Dedifferentiated amniotic fluid mesenchymal stem cell (primary cell): ENCODE results near the gene OTOG.

Experiments used
- DNase-seq: peaks from one replicate; pipeline ENCODE4 v3.0.0-alpha.2; 2016; ENCODE audit errors: extremely low spot score

OTOG gene

GRCh38 chr11:17630936-17631335, 83.9 kb downstream of the OTOG start:
- no peak for DNase-seq

GRCh38 chr11:17631702-17632365, 84.8 kb downstream of the OTOG start:
- DNase-seq = no peak

DNA sequence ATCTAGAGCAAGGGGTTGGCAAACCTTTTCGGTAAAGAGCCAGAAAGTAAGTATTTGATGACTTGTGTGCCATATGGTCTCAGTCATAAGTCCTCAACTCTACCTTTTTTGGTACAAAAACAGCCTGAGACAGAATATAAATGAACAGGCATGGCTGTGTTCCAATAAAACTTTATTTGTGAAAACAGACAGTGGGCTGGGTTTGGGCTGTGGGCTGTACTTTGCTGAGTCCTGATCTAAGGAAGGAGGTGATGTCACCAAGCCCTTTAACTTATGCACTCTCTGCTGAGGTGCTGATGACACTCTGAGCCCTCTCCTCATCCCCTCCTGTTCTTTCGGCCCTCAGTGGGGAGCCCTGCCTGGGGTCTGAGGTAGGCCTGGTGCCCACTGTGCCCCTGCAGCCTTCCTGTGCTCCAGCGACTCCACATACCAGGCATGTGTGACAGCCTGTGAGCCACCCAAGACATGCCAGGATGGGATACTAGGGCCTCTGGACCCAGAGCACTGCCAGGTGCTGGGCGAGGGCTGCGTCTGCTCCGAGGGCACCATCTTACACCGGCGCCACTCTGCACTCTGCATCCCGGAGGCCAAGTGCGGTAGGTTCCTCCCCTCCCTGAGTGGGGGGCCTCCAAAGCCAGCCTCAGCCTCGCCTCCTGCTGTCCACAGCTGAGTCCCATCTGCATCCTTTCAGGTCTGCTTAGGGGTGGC, 86.4 kb downstream of the OTOG start:
- no peak for DNase-seq

GRCh38 chr11:17633987-17634775, 87.1 kb downstream of the OTOG start:
- DNase-seq = no peak

GRCh38 chr11:17634776-17635550, 87.9 kb downstream of the OTOG start:
- no peak for DNase-seq

DNA sequence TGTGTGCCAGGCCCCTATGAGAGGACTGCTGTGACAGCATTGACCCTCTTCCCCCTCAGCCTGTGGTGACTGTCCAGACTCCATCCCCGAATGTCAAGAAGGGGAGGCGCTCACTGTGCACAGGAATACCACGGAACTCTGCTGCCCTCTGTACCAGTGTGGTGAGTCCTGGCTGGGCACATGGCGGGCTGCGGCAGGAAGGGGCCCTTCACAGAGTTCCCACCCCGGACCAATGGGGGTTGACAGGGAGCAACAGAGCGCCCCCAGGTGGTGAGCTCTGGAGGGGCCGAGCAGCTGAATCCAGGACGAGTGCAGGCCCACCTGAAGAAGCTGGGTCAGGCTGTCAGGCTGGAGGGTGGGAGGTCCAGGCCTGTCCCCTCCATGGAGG, 88.5 kb downstream of the OTOG start:
- DNase-seq = no peak

GRCh38 chr11:17636721-17637120, 89.7 kb downstream of the OTOG start:
- DNase-seq = no peak

DNA sequence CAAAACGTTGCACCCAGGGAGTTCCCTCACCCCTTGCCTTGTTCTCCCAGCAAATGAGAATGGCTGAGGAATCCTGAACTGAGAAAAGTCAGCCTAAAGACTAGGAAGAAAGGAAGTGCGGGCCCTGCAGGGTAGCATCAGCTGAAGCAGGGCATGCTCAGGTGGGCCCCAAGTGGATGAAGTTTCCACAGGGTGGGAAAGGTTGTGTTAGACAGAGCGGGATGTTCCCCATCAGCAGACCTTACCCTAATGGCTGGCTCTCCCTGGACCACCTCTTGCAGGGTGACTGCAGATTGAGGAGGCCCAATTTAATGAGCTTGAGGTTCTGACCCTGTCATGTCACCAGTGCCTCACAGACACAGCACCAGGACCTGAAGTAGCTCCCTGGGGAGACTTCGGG, 90.8 kb downstream of the OTOG start:
- no peak for DNase-seq

GRCh38 chr11:17638311-17638710, 91.3 kb downstream of the OTOG start:
- DNase-seq = no peak

DNA sequence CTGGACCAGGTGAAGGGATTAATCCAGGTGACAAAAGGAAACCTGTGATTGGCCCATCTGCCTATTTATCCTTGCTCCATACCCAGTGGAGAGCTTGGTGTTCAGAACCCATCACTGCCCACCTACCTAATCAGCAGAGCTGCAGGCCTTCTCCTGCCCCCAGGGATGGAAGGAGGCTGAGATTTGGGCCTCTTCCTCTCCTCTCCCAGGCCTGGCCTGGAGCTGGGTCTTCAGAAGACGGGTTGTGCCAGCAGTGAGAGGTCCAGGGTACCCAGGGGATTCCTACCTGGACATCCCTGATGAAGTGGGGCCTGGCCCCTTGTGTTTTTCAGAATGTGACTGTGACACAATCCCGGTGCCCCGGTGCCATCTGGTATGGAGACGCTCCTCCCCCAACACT, 92.0 kb downstream of the OTOG start:
- DNase-seq = no peak

DNA sequence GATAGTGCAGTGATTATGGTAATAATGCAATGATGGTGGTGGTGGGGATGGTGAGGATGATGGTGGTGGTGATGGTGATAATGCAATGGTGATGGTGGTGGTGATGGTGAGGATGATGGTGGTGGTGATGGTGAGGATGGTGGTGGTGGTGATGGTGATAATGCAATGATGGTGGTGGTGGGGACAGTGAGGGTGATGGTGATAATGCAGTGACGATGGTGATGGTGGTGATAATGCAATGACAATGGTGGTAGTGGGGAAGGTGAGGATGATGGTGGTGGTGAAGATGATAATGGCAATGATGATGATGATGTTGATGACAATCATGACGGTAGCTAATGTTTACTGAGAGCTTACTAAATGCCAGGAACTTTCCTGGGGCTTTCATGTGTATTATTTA, 92.7 kb downstream of the OTOG start:
- no peak for DNase-seq

DNA sequence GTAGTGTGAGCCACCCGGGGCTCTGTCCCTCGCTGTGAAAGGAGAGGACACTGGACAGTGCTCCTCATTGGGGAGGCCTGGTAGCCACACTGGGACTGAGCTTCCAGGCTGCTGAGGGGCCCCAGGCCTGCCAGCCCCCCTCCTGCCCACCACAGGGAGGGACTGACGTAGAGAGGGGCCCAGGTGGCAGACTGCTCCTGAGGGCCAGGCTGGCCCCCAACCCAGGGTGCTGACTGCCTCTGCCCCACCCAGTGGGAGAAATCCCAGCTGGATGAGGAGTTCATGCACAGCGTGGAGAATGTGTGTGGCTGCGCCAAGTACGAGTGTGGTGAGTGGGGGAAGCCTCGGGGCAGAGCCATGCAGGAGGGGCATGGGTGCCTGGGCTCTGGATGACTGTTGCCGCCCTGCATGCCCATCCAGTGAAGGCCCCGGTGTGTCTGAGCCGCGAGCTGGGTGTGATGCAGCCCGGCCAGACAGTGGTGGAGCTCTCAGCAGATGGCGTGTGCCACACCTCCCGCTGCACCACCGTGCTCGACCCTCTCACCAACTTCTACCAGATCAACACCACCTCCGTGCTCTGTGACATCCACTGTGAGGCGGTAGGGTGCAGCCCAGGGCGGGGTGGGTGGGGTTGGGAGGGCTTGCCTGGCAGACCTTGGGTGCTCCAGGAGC, 93.6 kb downstream of the OTOG start:
- no peak for DNase-seq

- no peak for DNase-seq
Observed at GRCh38 chr11:17641792-17642350, 94.8 kb downstream of the OTOG start.

DNA sequence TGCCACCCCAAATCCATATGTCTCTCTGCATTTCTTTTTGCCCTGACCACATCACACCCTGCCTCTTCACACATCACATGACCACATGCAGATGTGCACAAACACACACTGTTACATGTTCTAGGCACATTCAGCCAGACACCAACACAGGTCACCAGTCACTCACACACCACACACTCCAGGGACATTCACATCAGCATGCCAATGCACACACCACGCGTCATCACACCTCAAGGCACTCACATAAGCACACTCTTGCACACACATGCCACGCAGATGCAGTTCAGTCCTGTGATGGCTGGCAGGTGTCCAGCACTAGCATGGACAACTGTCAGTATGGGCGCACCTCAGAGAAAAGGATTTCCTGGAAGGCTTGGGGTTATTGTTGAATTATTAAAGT, 95.3 kb downstream of the OTOG start:
- no peak for DNase-seq

DNA sequence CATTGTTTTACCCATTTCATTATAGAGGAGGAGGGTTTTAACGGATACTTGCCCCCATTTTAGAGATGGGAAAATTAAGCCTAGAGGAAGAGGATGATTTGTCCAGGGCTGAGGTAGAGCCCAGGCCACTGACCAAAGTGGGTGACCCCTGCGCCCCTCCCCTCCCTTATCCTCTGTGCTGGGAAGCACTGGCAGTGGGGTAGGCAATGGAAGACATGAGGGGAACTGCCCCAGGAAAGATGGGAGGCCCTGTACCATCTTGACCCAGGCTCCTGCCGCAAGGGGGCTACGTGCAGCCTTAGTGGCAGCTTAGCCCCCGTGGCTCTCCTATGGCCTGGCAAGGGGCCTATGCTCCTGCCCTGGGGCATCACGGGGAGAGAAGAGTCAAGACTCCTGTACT, 95.9 kb downstream of the OTOG start:
- no peak for DNase-seq

GRCh38 chr11:17643506-17644405, 96.7 kb downstream of the OTOG start:
- no peak for DNase-seq

DNA sequence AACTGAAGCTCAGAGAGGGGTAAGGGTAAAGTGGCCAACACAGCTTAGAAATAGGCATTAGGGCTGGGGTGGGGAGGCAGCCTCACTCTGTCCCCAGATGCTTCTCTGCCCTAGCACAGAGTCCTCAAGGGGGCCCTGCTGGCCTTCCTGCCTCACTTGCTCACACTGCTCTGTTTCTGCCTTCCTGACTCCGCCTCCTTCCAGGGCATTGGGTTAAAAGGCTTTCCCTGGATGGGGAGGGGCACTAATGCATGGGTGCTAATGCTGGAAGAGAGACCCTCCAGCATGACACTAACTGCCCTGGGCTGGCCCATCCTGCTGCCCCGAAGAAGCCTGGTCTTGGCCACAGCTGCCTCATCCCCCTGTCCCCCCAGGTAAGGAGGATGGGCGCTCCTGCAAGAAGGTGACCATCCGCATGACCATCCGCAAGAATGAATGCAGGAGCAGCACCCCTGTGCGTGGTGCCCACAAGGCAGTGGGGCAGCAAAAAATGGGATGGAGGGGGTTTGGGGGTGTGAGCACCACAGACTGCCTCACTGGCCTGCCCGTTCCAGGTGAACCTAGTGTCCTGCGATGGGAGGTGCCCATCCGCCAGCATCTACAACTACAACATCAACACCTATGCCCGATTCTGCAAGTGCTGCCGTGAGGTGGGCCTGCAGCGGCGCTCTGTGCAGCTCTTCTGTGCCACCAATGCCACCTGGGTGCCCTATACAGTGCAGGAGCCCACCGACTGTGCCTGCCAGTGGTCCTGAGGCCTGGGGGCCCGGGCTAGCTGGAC, 98.3 kb downstream of the OTOG start:
- DNase-seq = no peak

- DNase-seq = no peak
Observed at GRCh38 chr11:17646451-17647145, 99.5 kb downstream of the OTOG start.

- DNase-seq = no peak
Observed at GRCh38 chr11:17648528-17648927, 101.5 kb downstream of the OTOG start.
